ENCODE measurements around the gene ENOX1.
A peak's percentile ranks its signal among the peaks of the same experiment; 100 is the strongest.

Gene ENOX1

GRCh38 chr13:43693639-43694038 is 93.1 kb downstream of the ENOX1 start:
- TF ChIP-seq SNAI2 (CRISPR knock-in tag; IDR thresholded peaks at IDR 0.05) (no peak), ESRRG (CRISPR knock-in tag; IDR thresholded peaks at IDR 0.05) (no peak), ZNF8 (CRISPR knock-in tag; IDR thresholded peaks at IDR 0.05) (no peak), BACH2 (CRISPR knock-in tag; IDR thresholded peaks at IDR 0.05; ENCODE audit: borderline replicate concordance) (no peak)
- no peak for ATAC-seq

DNA sequence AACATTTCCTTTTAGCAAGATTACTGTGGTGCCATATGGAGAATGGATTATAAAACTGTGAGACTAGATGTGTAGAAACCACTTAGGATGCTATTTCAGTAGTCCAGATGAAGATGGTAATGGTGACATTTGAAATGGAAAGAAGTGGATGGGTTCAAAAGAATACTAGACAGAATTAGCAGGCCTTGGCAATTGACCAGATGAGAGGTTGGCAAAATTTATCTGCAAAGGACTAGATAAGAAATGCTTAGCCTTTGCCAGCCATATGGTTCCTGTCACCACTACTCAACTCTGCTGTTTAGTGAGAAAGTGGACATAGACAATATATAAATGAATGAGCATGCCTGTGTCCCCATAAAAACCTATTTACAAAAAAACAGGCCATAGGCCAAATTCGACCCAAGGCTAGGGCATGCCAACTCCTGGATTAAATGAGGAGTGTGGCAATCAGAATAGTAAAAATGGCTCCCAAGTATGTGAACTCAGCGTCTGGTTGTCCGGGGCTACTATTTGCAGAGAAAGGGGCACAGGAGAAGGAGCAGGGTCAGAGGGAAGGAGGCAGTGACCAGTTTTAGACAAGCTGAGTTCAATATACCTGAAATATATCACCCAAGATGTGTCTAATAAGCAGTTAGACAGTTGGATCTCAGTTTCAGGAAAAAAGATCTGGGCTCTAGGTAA is 98.4 kb downstream of the ENOX1 start:
- ATAC-seq = no peak

GRCh38 chr13:43687038-43687437 is 99.7 kb downstream of the ENOX1 start:
- ATAC-seq = no peak; the same call in 1 of the 3 replicates
- no peak for TF ChIP-seq SNAI2 (CRISPR knock-in tag; IDR thresholded peaks at IDR 0.05)

More for the DNA sequence above, 98.4 kb downstream of the ENOX1 start:
- no peak for TF ChIP-seq TSHZ2 (CRISPR knock-in tag; IDR thresholded peaks at IDR 0.05)
- TF ChIP-seq ISL1 (CRISPR knock-in tag; IDR thresholded peaks at IDR 0.05) = peak; percentile 28; the same call in 1 of the 2 replicates
- no peak for TF ChIP-seq CREB5 (CRISPR knock-in tag; IDR thresholded peaks at IDR 0.05; ENCODE audit: low read depth)
- TF ChIP-seq ZNF8 (CRISPR knock-in tag; IDR thresholded peaks at IDR 0.05) = no peak
- TF ChIP-seq ZNF565 (CRISPR knock-in tag; conservative IDR thresholded peaks at IDR 0.05; ENCODE audit: low read depth) = no peak

GRCh38 chr13:43686557-43686956 is 100.2 kb downstream of the ENOX1 start:
- ATAC-seq = peak; percentile 94
- TF ChIP-seq, protein P1, sequence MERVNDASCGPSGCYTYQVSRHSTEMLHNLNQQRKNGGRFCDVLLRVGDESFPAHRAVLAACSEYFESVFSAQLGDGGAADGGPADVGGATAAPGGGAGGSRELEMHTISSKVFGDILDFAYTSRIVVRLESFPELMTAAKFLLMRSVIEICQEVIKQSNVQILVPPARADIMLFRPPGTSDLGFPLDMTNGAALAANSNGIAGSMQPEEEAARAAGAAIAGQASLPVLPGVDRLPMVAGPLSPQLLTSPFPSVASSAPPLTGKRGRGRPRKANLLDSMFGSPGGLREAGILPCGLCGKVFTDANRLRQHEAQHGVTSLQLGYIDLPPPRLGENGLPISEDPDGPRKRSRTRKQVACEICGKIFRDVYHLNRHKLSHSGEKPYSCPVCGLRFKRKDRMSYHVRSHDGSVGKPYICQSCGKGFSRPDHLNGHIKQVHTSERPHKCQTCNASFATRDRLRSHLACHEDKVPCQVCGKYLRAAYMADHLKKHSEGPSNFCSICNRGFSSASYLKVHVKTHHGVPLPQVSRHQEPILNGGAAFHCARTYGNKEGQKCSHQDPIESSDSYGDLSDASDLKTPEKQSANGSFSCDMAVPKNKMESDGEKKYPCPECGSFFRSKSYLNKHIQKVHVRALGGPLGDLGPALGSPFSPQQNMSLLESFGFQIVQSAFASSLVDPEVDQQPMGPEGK (CRISPR knock-in tag; IDR thresholded peaks at IDR 0.05; ENCODE audit: borderline replicate concordance) = peak; percentile 60; the same call in 1 of the 2 replicates
- TF ChIP-seq ARNTL (CRISPR knock-in tag; IDR thresholded peaks at IDR 0.05; ENCODE audit: borderline replicate concordance, low read depth) (no peak), TCF4 (CRISPR knock-in tag; IDR thresholded peaks at IDR 0.05; ENCODE audit: borderline replicate concordance) (no peak), ZFP30 (CRISPR knock-in tag; IDR thresholded peaks at IDR 0.05) (no peak), SNAI2 (CRISPR knock-in tag; IDR thresholded peaks at IDR 0.05) (peak; percentile 19; the same call in 1 of the 2 replicates), TSHZ2 (CRISPR knock-in tag; IDR thresholded peaks at IDR 0.05) (no peak), PPARA (CRISPR knock-in tag; IDR thresholded peaks at IDR 0.05; ENCODE audit: borderline replicate concordance) (no peak), ZC3H10 (CRISPR knock-in tag; IDR thresholded peaks at IDR 0.05) (peak; percentile 66; the same call in 1 of the 2 replicates), ZNF70 (CRISPR knock-in tag; IDR thresholded peaks at IDR 0.05) (no peak), TOX (CRISPR knock-in tag; IDR thresholded peaks at IDR 0.05; ENCODE audit: borderline replicate concordance) (no peak), RARB (CRISPR knock-in tag; IDR thresholded peaks at IDR 0.05) (no peak), OSR1 (CRISPR knock-in tag; IDR thresholded peaks at IDR 0.05) (no peak), ZNF8 (CRISPR knock-in tag; IDR thresholded peaks at IDR 0.05) (no peak), ZNF565 (CRISPR knock-in tag; conservative IDR thresholded peaks at IDR 0.05; ENCODE audit: low read depth) (no peak), CREB5 (CRISPR knock-in tag; IDR thresholded peaks at IDR 0.05; ENCODE audit: low read depth) (peak; percentile 94), CSDC2 (CRISPR knock-in tag; IDR thresholded peaks at IDR 0.05) (no peak), ESRRG (CRISPR knock-in tag; IDR thresholded peaks at IDR 0.05) (0 out of 2 replicates have a peak, but pooled peaks have one; percentile 60), GLIS3 (CRISPR knock-in tag; IDR thresholded peaks at IDR 0.05) (no peak), ISL1 (CRISPR knock-in tag; IDR thresholded peaks at IDR 0.05) (peak; percentile 90)
- TF ChIP-seq, protein P2, sequence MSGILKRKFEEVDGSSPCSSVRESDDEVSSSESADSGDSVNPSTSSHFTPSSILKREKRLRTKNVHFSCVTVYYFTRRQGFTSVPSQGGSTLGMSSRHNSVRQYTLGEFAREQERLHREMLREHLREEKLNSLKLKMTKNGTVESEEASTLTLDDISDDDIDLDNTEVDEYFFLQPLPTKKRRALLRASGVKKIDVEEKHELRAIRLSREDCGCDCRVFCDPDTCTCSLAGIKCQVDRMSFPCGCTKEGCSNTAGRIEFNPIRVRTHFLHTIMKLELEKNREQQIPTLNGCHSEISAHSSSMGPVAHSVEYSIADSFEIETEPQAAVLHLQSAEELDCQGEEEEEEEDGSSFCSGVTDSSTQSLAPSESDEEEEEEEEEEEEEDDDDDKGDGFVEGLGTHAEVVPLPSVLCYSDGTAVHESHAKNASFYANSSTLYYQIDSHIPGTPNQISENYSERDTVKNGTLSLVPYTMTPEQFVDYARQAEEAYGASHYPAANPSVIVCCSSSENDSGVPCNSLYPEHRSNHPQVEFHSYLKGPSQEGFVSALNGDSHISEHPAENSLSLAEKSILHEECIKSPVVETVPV (CRISPR knock-in tag; IDR thresholded peaks at IDR 0.05) = no peak
- TF ChIP-seq, protein P3, sequence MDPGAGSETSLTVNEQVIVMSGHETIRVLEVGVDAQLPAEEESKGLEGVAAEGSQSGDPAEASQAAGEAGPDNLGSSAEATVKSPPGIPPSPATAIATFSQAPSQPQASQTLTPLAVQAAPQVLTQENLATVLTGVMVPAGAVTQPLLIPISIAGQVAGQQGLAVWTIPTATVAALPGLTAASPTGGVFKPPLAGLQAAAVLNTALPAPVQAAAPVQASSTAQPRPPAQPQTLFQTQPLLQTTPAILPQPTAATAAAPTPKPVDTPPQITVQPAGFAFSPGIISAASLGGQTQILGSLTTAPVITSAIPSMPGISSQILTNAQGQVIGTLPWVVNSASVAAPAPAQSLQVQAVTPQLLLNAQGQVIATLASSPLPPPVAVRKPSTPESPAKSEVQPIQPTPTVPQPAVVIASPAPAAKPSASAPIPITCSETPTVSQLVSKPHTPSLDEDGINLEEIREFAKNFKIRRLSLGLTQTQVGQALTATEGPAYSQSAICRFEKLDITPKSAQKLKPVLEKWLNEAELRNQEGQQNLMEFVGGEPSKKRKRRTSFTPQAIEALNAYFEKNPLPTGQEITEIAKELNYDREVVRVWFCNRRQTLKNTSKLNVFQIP (CRISPR knock-in tag; IDR thresholded peaks at IDR 0.05; ENCODE audit: borderline replicate concordance, low read depth) = no peak
